Stimulated activated CD4-positive, alpha-beta T cell treated with anti-CD3 and anti-CD28 coated beads, Interleukin-4, amount 100 ng/mL, for 48 hours (primary cell): ENCODE results near the gene TMEM138.

Source experiments
- DNase-seq, 2 donors: peaks; one replicate each; pipeline ENCODE4 v3.0.0-alpha.2; 2020; ENCODE audit warnings: low read depth in 2 of 2

TMEM138 gene

DNA sequence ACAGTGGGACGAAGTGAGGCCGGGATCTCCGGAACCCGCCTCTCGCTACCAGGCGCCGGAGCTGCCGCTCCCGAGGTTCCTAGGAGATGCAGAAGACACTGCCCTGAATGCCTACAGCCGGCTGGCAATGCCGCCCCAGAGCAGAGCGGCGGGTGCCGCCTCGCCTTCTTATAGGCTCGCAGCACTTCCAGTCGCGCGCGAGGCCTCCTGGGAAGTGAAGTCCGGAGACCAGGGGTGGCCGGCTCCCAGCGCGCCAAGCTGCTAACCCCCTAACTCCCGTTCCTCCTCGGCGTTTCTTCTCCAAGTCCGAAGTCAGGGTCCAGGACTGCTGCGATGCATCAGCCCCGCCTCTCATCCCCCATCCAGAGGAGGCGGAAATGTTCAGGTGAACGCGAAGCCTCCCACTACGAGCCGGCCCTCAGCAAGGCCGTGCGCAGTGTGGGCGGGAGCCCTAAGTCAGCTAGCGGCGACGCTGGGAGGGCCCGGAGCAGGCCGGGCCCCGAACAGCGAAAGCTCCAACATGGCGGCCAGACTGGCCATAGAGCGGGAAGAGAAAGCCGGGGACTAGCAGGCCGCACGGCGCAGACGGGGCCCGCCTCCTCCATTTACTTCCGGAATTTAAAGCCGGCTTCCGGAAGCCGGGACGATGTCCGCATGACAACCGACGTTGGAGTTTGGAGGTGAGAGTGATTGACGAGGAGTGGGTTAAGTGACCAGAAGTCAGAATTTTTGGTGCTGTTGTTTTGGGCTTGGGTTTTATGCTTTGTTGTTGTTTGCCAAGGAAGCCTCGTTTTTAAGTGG lies at the start of gene TMEM138, which contains the start of gene CYB561A3:
Gene TMEM138 (plus strand): TSS at position 634 of the 801 bp plus-strand sequence. CDS start 2,017 bp downstream, outside the sequence.
Gene CYB561A3 (minus strand): TSS at position 142 of the 801 bp plus-strand sequence. CDS start 5,169 bp downstream, outside the sequence.
- peak; percentile 85 to 91 for DNase-seq

DNA sequence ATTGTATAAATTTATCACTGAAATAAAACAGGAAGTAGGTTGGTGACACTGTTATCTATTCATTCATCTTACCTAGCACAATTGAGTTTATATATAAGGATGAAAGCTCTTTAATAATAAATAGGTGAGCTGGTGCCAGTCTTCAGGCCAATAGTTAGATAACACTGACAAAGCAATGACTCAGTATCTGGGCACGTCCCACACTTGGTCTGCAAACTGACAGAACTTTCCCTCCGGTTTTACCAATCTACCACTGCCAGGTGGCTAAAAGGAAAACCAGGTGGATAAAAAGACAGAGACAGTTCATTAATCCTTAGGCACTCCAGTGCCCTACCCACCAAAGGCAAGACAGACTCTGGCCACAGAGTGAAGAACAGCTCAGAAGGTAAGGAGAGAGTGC lies 46.9 kb upstream of the TMEM138 start:
- DNase-seq, result no peak

DNA sequence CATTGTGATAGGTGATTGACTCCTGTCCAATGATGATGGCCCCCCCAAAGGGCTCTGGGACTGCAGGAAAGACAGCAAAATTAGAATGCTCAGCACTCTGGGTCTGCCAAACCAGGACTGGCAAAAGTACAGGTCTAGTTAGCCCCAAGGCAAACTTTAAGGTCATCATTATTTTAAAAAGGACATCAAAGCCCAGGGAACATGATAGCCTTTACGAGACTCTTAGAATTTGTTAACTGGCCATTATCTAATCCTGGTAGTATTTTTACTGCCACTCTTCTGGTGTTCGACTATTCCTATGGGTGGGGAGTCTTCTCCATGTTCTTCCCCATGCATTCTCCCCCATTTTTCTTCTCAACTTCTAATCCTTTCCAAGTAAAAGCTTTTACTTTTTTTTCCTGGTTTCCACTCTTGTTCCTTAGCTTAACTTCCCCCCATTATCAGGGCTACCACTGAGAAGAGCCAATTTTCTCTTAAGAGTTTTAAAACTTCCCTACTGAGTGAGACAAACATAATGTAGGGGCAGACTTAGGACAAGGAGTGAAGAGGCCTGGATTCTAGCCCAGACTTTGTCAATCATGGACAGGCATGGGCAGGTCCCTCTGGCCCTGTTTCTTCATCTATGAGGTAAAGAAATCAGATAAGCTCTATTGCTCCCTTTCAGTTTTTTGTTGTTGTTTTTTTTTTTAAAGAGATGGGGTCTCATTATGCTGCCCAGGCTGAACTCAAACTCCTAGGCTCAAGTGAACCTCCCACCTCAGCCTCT lies 36.3 kb upstream of the TMEM138 start:
- DNase-seq, result no peak

DNA sequence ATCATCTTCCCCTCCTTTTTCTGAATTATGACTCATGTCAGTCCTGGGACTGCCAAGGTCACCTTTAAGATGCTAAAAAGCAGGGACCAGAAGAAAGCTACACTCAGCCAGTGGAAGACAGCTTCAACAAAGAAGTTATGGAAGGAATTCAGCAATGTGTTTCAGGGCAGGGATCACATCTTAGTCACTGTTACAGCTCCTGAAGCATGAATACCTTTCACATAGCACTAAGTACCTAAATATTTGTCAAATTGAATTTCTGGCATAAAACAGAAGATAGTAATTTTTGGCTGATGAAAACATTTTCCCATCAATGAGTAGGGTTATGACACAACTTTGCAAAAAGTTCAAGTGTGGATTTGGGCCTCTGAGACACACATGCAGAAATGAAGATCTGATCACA lies 34.5 kb upstream of the TMEM138 start:
- DNase-seq, result no peak

DNA sequence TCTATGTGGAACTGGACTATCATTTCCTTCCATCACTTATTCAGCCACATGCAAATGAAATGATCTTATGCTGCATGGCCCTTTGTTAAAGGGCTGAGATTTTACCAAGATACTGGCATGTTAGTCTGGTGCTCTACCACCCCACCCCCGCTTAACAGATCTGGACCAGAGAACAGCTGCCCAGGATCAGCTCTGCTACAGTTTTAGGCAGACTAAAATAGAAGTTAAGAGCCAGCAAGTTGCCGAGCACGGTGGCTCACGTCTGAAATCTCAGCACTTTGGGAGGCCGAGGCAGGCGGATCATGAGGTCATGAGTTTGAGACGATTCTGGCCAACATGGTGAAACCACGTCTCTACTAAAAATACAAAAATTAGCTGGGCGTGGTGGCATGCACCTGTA lies 33.8 kb upstream of the TMEM138 start:
- no peak for DNase-seq

DNA sequence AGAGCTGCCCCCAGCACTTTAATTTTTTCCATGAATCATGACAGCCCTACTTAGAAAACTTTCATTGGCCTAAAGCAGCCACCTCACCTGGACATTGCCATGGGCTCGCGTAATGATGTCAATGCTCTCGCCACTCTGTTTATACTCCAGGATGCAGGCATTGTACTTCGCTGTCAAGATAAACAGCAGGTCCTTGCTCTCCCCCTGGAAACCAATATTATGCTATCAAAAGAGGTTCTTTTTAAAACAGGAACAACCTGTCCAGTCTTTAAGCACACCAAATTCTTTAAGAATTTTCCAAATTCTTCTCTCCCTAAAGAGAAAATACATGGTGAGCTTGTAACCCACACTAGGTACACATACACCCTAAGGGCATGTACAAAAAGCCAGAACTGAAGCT lies 32.3 kb upstream of the TMEM138 start:
- no peak for DNase-seq

DNA sequence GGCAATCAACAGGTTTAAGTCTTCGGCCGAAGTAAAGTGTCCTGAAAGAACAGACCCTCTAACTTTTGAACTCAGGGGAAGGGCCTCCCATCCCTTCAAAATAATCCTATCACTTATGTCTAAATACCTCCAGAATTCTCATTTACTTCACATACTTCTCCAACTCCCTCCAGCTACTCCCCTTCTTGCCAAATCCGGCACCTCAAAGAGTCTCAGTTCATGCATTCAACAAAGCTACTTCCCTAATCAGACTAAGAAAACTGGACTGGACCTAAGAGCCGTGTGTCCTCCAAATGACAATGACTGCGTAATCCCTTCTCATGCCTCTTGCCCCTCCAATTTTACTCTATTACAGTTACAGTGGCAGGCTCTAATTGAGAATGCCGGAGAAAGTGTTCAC lies 30.5 kb upstream of the TMEM138 start:
- DNase-seq, result no peak

DNA sequence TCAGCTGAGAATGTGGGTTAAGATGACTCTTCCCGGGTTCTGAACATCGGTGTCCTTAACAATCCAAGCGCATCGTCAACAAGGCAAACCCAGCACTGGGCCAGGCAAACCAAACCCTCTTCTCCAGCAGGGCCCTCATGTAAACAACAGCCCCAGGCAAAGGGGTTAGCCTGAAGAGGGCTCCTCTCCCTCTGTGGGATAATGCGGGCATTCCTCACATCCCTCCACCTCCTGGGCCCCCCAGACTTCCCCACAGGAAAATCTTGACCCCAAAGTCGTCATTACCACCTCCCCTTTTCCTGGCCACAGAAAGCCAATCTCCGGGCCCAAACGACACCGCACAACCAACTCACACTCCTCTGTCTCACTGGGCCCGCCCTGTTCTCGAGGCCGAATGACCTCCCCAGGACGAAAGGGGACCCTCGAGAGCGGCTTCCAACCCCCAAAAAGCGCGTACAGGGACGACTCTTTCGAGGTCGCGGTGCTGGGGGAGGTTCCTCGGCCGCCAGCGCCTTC lies 29.8 kb upstream of the TMEM138 start:
- DNase-seq, result no peak

DNA sequence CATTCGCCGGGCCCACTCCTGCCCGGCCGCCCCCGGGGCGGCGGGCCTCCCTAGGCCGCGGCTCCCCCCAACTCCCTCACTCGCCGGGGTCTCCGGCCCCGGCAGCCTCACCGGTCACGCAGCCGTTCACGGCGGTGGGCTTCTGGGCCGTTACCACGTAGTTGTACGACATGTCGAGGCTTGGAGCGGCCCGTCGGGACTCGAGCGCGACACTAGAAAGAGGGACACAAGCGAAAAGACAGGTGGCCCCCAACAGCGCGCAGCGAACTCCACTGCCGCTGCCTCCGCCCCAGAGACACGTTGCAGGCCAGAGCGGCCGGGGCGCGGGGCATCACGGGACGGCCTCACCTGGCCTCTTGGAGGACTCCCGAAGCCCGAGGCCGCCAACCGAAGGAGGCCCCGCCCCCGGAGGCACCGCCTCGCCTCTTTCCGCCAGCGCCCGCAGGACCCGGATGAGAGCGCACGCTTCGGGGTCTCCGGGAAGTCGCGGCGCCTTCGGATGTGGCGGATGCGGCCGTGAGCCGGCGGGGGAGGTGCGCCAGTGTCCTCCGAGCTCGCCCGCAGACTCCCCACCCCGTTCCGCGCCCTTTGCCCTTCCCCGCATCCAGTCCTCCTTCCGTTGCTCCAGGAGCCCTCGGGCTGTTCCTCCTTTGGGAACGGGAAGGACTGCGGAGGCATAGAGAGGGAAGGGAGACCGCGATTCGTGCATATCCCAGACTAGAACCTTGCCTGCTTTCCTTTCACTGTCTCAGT lies 29.2 kb upstream of the TMEM138 start, which contains the start of the genes DDB1 and TKFC:
Gene DDB1 (minus strand): TSS at position 309 of the 753 bp plus-strand sequence. CDS start 137 bp downstream, at position 172.
Gene TKFC (plus strand): TSS at position 432 of the 753 bp plus-strand sequence. CDS start 1,501 bp downstream, outside the sequence.
- peak; percentile 95 to 96 for DNase-seq

DNA sequence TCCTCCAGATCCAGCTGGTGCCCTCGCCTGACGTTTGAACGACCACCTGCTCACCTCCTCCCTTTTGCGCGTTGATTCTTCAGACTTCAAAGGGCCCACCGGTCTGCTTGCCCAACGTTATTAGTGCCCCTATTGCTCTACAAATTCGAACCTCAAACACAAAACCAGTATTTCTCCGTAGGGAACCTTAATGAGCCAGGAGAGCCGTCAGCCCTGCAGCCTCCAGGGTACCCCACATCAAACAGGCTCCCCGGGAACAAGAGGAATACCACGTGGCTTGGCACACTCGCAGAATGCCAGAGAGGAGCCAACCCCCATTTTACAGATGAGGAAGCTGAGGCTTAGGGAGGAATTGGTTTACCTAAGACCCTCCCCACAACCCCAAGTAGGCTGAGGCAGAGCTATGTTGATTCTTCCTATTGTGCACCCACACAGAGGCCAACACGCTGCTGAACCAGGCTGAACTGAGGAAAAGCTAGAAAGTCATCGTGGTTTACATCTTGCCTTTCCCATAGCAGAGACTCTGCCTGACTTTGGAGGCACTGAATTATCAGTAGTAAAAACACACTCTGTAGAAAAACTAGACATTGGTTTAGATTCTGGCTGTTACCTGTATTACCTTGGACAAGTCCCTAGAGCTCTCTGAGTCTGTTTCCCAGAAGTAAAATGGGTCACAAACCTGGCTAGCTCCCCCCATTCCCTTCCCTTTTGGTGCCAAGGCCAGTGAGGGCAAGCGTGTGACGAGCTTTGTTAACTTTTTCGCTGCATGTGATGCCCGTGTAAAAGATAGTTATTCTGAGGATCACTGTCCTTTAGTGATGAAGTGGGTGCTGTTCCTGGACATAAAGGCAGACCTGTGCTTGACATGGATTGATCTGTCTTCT lies 28.4 kb upstream of the TMEM138 start:
- no peak for DNase-seq

DNA sequence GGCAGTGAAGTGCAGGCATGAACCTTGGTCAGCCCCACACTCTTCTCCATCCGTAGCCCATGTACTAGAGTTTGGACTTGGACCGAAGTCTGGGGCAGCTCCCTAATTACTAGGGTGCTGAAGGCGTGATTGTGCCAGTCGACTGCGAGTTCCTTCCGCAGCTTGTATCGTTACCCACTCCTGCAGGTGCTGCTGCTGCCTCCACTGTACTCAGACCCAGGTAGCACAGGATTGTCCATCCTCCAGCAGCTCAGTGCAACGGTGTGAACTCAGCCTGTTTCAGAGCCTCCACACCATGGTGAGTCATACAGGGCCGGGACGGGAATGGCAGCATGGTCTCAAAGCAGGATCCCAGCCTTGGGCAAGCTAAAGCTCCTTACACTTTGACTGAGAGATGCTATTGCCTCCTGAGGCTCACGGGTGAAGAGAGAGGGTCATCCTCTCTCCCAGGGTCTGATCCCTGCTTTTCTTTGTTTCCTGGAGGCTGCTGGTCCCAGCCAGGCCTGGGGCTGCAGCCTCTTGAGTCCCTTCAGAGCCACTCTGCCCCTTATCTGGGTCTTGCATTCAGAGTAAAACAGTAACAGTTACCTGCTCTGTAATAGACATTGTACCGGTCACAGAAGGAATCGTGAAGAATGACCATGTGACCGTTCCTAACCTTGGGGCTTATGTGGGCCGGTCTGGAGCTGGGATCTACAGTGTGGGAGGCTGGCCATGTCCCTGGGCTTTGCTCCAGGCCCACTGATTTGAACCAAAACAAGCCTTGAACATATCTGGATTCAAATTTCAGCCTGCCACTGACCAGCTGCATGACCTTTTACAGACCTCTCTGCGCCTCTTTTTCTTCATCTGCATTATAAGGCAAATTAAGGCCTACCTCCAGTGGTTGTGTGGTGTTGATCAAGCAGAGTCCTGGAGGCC lies 27.5 kb upstream of the TMEM138 start:
- no peak for DNase-seq

DNA sequence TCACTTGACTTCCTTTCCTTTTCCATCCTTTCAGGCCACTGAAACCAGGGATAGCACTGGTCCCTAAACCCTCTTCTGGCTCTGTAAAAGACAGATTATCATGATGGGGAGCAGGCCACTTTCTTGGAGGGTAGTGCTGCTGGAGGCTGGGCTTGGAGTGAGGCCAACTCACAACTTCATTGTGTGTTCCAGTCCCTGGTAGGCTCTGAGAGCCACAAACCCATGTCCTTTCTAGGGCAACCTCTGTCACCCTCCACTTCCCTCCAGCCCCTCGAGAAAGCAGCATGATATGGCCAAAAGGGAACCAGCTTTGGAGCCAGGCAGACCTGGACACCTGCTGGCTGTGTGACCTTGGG lies 26.8 kb upstream of the TMEM138 start:
- DNase-seq, result no peak

DNA sequence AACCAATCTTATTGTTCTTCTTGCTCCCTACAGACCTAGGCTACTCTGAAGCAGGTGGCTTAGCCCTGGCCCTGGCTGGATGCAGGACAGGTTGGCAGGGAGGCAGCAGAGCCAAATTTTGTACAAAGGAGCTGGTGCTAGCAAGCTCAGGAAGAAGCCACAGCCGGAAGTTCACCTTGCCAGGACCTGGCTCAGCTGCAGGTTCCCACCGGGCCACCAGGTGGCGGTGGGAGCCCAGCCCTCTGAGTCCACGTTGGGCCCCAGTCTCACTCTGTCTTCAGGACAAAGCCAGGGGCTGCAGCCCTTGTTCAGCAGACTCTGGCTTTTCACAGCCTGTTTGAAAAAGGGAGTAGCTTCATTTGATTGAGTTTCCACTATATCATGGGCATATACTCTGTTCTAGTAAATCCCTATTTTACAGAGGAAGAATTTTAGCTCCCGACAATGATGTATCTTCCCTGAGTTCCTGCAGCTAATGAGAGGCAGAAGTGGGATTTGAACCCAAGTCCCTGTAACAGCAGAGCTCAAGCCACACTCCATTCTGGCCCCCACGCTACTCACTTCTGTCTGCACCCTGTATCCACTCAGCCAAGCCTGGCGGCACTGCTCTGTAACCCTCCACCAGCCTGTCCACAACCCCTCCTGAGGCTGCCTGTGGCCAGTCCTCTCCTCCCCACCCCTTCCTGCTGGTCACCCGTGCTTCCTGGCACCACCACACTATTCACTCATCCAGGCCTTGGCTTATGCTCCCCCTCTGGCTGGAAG lies 25.8 kb upstream of the TMEM138 start:
- DNase-seq, result peak; percentile 72

DNA sequence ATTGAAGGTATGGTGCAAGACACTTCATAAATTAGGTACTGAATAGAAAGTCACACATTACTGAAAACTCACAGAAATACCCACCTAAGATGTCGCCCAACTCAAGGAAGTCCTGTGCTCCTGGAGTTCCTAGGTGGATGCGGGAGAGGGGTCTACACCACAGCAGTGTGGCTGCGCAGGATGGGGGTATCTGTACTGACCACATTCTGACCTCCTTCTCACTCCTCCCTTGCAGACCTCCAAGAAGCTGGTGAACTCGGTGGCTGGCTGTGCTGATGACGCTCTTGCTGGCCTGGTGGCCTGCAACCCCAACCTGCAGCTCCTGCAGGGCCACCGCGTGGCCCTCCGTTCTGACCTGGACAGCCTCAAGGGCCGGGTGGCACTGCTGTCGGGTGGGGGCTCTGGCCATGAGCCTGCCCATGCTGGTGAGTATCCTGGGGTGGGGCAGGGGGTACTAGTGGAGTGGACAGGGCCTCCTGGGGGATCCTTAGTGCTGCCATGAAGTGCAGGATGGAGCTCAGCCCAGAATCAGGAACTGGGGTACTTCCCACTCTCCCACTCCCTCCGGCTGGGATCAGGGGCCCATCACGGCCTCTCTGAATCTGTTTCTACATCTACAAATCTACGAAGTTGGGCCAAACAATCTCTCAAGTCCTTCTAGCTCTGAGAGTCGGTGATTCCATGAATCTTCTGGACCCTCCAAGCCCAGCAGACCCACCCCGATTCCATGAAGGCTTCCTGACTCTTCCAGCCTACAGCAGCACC lies 24.3 kb upstream of the TMEM138 start:
- no peak for DNase-seq

DNA sequence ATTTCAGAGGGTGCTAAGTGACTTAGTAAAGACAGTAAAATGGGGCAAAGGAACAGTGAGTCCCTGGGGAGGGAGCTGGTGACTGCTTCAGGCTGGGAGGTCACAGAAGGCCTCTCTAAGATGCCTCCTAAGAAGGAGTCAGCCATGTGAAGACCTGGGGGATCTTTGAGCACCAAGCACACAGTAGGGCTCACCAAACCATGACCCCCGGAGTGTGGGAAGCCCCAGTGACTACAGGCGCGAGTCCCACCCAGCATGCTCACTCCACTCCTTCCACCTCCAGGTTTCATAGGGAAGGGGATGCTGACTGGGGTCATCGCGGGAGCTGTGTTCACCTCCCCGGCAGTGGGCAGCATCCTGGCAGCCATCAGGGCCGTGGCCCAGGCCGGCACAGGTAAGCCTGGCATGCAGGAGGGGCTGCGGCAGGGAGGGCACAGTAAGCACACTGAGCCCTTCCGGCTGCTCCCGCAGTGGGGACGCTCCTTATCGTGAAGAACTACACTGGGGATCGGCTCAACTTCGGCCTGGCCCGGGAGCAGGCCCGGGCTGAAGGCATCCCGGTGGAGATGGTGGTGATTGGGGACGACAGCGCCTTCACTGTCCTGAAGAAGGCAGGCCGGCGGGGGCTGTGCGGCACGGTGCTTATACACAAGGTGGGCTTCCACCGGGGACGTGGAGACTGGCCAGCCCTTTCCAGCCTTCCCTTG lies 23.2 kb upstream of the TMEM138 start:
- no peak for DNase-seq

DNA sequence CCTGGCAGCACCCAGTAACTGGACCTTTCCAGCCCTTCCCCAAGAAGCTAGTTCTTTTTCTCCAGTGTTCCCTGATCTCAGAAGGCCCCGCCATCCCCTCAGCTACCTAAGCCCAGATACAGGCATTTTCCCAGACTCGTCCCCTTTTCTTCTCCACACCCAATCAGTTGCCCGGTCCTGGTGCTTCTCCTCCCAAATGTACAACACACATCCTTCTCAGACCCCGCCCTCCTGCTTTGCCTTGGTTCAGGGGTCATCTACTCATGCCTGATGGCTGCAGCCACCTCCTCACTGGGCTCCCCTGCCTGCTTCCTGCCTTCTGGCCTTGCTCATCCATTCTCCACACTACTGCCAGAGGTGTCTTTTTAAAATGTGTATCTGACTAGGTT lies 22.7 kb upstream of the TMEM138 start:
- DNase-seq, result no peak

DNA sequence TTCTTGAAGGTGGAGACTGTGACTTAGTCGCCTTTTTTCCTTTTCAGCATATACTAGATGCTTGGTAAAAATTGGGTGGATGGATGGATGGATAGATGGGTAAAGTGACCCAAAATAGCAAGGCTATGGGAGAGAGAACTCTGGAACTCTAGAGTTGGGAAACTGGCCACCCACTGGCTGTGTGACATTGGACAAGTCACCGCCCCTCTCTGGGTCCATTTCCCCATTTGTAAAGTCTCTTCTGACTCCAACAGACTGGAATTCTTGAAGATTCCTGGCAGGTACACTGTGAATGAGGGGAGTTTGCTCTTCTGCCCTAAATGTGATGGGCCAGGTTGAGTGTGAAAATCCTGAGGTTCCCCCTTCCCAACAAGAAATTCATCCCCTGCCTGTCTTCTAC lies 21.2 kb upstream of the TMEM138 start:
- no peak for DNase-seq

DNA sequence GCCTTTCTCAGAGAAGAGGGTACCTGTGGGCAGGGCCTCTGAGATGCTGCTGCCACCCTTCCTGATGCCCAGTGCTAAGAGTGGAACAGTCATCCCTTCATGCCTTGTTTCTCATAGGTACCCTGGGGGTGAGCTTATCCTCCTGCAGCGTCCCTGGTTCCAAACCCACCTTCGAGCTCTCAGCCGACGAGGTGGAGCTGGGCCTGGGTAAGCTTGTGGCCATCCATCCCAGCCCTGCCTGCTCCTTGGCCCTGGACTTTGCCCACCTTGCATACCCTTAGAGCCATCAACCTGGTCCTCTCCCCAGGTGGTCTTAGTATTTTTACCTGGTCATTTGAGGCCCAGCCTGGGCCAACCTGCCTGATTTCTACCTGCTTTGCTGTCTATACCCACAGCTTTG lies 20.5 kb upstream of the TMEM138 start:
- DNase-seq, result no peak
